NCI-H2171 (cell line): Measurements from ENCODE around the gene FERMT2.

ENCODE experiments used
- DNase-seq: peaks from one replicate; lab custom pipeline; 2025; lab: John Stamatoyannopoulos, UW

The FERMT2 gene

GRCh38 chr14:52821805-52822250 lies 129.0 kb downstream of the FERMT2 start:
- DNase-seq: no peak

GRCh38 chr14:52808101-52808500 lies 142.7 kb downstream of the FERMT2 start:
- no peak for DNase-seq
